Esophagus muscularis mucosa (tissue), 4 donors: ENCODE results near the gene ARL13B.

Experiments used
- CTCF ChIP-seq, 3 experiments: fragments of 200-600 bp in 2 of 3; fragments of 450-650 bp in 1 of 3; sonication (generic) in 2 of 3; IDR thresholded peaks; one replicate each; pipeline ENCODE4 v1.5.1; 2017 to 2019; ENCODE audit warnings: antibody characterized with exemption in 3 of 3, mild to moderate bottlenecking in 2 of 3, moderate library complexity in 1 of 3
- EP300 ChIP-seq: sonication (generic); formaldehyde crosslinking; IDR thresholded peaks from one replicate; pipeline ENCODE4 v1.6.1; 2017; ENCODE audit warnings: antibody characterized with exemption
- POLR2AphosphoS5 ChIP-seq, 2 donors: sonication (generic); formaldehyde crosslinking; IDR thresholded peaks; one replicate each; pipeline ENCODE4 v1.6.1; 2017; ENCODE audit warnings: antibody characterized with exemption in 2 of 2

GRCh38 chr3:93962798-93963197 is 17.2 kb upstream of the ARL13B start:
- TF ChIP-seq CTCF (IDR thresholded peaks at IDR 0.05) (no peak), EP300 (no peak), POLR2AphosphoS5 (IDR thresholded peaks at IDR 0.05) (no peak)
